ENCODE measurements around the gene ZNF426.

Gene ZNF426

GRCh38 chr19:9498183-9498902 is 40.1 kb downstream of the ZNF426 start, which contains the start of gene ZNF560:
Gene ZNF560 (minus strand): TSS chr19:9498616. CDS start chr19:9475313, 23,303 bp downstream.
- FAIRE-seq (no peak), DNase-seq (ENCODE audit: low spot score) (no peak)

DNA sequence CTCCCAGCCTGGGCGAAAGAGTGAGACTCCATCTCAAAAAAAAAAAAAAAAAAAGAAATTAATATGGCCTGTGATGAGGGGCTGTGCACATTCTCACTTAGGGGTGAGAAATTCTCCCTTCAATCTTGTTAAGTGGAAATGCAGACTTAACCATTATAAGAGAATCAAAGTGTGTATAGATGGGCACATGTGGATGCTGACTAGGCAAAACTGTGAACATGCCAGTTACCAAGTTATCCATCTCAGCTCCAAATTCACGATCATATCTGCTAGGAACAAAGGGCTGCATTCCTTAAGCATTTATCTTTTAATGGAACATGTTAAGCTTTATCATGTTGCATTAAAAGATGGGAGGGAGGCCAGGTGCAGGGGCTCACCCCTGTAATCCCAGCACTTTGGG is 44.3 kb downstream of the ZNF426 start:
- FAIRE-seq: no peak
- no peak for DNase-seq (ENCODE audit: low spot score)

DNA sequence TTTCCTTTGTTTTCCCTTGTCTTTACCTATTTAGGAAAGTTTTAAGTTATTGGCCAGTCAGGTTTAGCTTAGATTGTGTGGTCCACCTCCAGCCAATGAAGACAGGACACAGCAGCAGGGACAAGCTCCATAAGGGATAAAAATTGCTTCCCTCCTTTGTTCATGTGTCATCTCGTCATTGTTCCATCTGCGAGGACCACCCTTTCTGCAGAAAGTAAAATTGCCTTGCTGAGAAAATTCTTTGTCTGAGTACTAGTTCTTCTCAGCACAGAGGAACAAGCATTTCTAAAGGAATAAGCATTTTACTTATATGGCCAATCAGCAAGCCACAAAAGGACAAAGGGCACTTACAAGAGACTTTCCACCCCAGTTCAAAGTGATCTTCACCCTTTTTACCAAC is 51.4 kb downstream of the ZNF426 start:
- no peak for DNase-seq (ENCODE audit: low spot score)
- no peak for FAIRE-seq

DNA sequence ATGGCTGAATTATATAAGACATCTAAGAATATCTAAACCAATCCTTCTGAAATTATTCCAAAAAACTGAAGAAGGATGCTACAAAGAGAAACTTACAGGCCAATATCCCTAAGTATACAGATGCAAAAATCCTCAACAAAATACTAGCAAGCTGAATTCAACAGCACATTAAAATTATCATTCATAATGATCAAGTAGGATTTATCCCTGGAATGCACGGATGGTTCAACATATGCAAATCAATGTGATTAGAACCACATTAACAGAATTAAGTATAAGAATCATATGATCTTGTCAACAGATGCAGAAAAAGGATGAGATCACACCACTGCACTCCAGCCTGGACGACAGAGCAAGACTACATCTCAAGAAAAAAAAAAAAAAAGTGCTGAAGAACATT is 53.3 kb downstream of the ZNF426 start:
- DNase-seq (ENCODE audit: low spot score) (no peak), FAIRE-seq (no peak)

GRCh38 chr19:9474975-9475374 is 63.5 kb downstream of the ZNF426 start:
- FAIRE-seq (no peak), DNase-seq (ENCODE audit: low spot score) (no peak)
